ENCODE results near the gene FLOT1. TPM values are rescaled to one million over a fixed set of nuclear protein-coding genes. Genes with fewer than 3 reads are reported as not detected.

The FLOT1 gene
- total and polyA plus RNA-seq, 8 donors = 115 to 206 (median 124) TPM

GRCh38 chr6:30779850-30780641, 37.6 kb upstream of the FLOT1 start:
- Histone ChIP-seq H3K36me3 (no peaks in the 10 kb centered on the region), H3K4me3 (no peak overlapping the region), H3K27me3 (no peaks in the 10 kb centered on the region), H3K27ac (peak overlapping the region; percentile 73 to 95), H3K4me1 (peaks cover 21 to 88% of the 10 kb centered on the region in 2 donors), H3K9me3 (no peaks in the 10 kb centered on the region)
- TF ChIP-seq, protein P1, sequence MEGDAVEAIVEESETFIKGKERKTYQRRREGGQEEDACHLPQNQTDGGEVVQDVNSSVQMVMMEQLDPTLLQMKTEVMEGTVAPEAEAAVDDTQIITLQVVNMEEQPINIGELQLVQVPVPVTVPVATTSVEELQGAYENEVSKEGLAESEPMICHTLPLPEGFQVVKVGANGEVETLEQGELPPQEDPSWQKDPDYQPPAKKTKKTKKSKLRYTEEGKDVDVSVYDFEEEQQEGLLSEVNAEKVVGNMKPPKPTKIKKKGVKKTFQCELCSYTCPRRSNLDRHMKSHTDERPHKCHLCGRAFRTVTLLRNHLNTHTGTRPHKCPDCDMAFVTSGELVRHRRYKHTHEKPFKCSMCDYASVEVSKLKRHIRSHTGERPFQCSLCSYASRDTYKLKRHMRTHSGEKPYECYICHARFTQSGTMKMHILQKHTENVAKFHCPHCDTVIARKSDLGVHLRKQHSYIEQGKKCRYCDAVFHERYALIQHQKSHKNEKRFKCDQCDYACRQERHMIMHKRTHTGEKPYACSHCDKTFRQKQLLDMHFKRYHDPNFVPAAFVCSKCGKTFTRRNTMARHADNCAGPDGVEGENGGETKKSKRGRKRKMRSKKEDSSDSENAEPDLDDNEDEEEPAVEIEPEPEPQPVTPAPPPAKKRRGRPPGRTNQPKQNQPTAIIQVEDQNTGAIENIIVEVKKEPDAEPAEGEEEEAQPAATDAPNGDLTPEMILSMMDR (IDR thresholded peaks at IDR 0.05) = no peak
- intact Hi-C loops (cut with DNase I) = no loop called here
- ATAC-seq (no peak), DNase-seq (no peak)

DNA sequence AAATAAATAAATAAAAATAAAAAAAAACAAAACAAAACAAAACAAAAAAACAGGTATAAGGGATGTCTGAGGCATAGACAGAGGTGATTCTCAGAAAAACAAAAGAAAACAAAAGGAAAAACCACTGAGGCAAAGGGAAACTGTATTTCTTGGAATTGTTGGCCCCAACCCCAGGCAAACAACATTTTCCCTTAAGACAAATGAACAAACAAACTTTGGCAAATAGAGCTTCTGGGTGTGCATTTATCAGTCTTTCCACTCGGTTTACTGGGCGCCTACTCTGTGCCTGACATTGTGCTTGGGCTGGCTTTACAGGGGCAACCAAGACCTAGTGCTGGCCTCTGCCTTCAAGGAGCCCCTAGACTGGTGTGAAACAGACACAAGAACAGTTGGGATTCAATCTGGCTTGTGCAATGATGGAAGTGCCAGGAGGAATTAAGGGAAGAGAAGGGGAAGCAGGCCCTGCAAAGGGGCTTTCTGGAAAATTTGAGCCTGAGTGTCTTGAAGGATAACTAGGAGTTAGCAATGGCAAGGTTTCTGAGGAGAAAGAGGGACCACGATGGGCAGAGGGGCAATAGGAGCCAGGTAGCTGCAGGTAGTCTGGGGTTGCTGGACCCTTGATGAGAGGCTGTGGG, 35.6 kb upstream of the FLOT1 start:
- H3K9me3 ChIP-seq = no peaks in the 10 kb centered on the region
- intact Hi-C loops (cut with DNase I) = no loop called here
- no peaks in the 10 kb centered on the region for H3K27me3 ChIP-seq
- no peaks in the 10 kb centered on the region for H3K36me3 ChIP-seq
- H3K4me1 ChIP-seq = peaks cover 21 to 71% of the 10 kb centered on the region in 2 donors
- TF ChIP-seq, protein P1 (IDR thresholded peaks at IDR 0.05) = no peak
- H3K4me3 ChIP-seq = no peak overlapping the region
- peak overlapping the region; percentile 73 to 82 for H3K27ac ChIP-seq
- ATAC-seq (no peak), DNase-seq (no peak)

GRCh38 chr6:30777155-30777485, 34.6 kb upstream of the FLOT1 start:
- Histone ChIP-seq H3K9me3 (no peaks in the 10 kb centered on the region), H3K4me3 (no peak overlapping the region), H3K36me3 (no peaks in the 10 kb centered on the region), H3K4me1 (peaks cover 12 to 61% of the 10 kb centered on the region in 2 donors), H3K27me3 (no peaks in the 10 kb centered on the region), H3K27ac (no peak overlapping the region)
- ATAC-seq (no peak), DNase-seq (no peak)
- TF ChIP-seq, protein P1 (IDR thresholded peaks at IDR 0.05) = no peak
- intact Hi-C loops (cut with DNase I) = no loop called here

- H3K4me1 ChIP-seq = peaks cover 6 to 55% of the 10 kb centered on the region in 2 donors
- no peaks in the 10 kb centered on the region for H3K27me3 ChIP-seq
- H3K27ac ChIP-seq = no peak overlapping the region
- H3K36me3 ChIP-seq = no peaks in the 10 kb centered on the region
- TF ChIP-seq, protein P1 (IDR thresholded peaks at IDR 0.05) = no peak
- ATAC-seq = no peak
- no peak for DNase-seq
- intact Hi-C loops (cut with DNase I) = no loop called here
- H3K9me3 ChIP-seq = no peaks in the 10 kb centered on the region
- H3K4me3 ChIP-seq = no peak overlapping the region
These were observed 34.1 kb upstream of the FLOT1 start for GRCh38 chr6:30776390-30777154.

GRCh38 chr6:30775104-30775503, 32.6 kb upstream of the FLOT1 start:
- ATAC-seq (no peak), DNase-seq (no peak)
- intact Hi-C loops (cut with DNase I) = no loop called here
- TF ChIP-seq, protein P1 (IDR thresholded peaks at IDR 0.05) = no peak
- no peak overlapping the region for H3K27ac ChIP-seq
- H3K4me1 ChIP-seq = peaks cover 3 to 49% of the 10 kb centered on the region in 2 donors
- no peaks in the 10 kb centered on the region for H3K9me3 ChIP-seq
- no peak overlapping the region for H3K4me3 ChIP-seq
- H3K27me3 ChIP-seq = no peaks in the 10 kb centered on the region
- H3K36me3 ChIP-seq = no peaks in the 10 kb centered on the region
